ENCODE measurements around the gene CALML6.
A peak's percentile ranks its signal among the peaks of the same experiment; 100 is the strongest.

Gene CALML6

GRCh38 chr1:1892079-1892762 is 22.8 kb upstream of the CALML6 start:
- DNase-seq (ENCODE audit: low read depth, low spot score): no peak
- in situ Hi-C loops (cut with HindIII; ENCODE audit: low sequenced_read_pairs): no loop called here
- peak overlapping the region; percentile 55 for H3K4me3 ChIP-seq (ENCODE audit: low read depth, low read length)
- TF ChIP-seq CTCF (IDR thresholded peaks at IDR 0.05; ENCODE audit: low read depth, low read length): no peak

GRCh38 chr1:1892763-1893120 is 22.3 kb upstream of the CALML6 start:
- no peak overlapping the region for H3K4me3 ChIP-seq (ENCODE audit: low read depth, low read length)
- in situ Hi-C loops (cut with HindIII; ENCODE audit: low sequenced_read_pairs): no loop called here
- TF ChIP-seq CTCF (IDR thresholded peaks at IDR 0.05; ENCODE audit: low read depth, low read length): no peak
- DNase-seq (ENCODE audit: low read depth, low spot score): no peak

GRCh38 chr1:1893291-1893985 is 21.6 kb upstream of the CALML6 start:
- no peak for DNase-seq (ENCODE audit: low read depth, low spot score)
- H3K4me3 ChIP-seq (ENCODE audit: low read depth, low read length): no peak overlapping the region
- in situ Hi-C loops (cut with HindIII; ENCODE audit: low sequenced_read_pairs): no loop called here
- no peak for TF ChIP-seq CTCF (IDR thresholded peaks at IDR 0.05; ENCODE audit: low read depth, low read length)

- no peak for TF ChIP-seq CTCF (IDR thresholded peaks at IDR 0.05; ENCODE audit: low read depth, low read length)
- no peak overlapping the region for H3K4me3 ChIP-seq (ENCODE audit: low read depth, low read length)
- in situ Hi-C loops (cut with HindIII; ENCODE audit: low sequenced_read_pairs): no loop called here
- no peak for DNase-seq (ENCODE audit: low read depth, low spot score)
These were observed 21.1 kb upstream of the CALML6 start for GRCh38 chr1:1893997-1894353.

- no peak for TF ChIP-seq CTCF (IDR thresholded peaks at IDR 0.05; ENCODE audit: low read depth, low read length)
- DNase-seq (ENCODE audit: low read depth, low spot score): no peak
- H3K4me3 ChIP-seq (ENCODE audit: low read depth, low read length): no peak overlapping the region
- in situ Hi-C loops (cut with HindIII; ENCODE audit: low sequenced_read_pairs): no loop called here
These were observed 20.6 kb upstream of the CALML6 start for GRCh38 chr1:1894354-1895059.

- TF ChIP-seq CTCF (IDR thresholded peaks at IDR 0.05; ENCODE audit: low read depth, low read length): no peak
- no peak for DNase-seq (ENCODE audit: low read depth, low spot score)
- H3K4me3 ChIP-seq (ENCODE audit: low read depth, low read length): no peak overlapping the region
- in situ Hi-C loops (cut with HindIII; ENCODE audit: low sequenced_read_pairs): no loop called here
These were observed 20.0 kb upstream of the CALML6 start for GRCh38 chr1:1895060-1895418.

All from astrocyte of the spinal cord (primary cell).